ENCODE measurements around the gene HNRNPUL1.
A peak's percentile ranks its signal among the peaks of the same experiment; 100 is the strongest.

HNRNPUL1 gene

GRCh38 chr19:41248895-41249294, 15.3 kb upstream of the HNRNPUL1 start:
- no peak overlapping the region for H3K9ac ChIP-seq (ENCODE audit: low read depth, low read length)
- H3K36me3 ChIP-seq (ENCODE audit: insufficient read depth, low read length) = peaks cover 38% of the 10 kb centered on the region
- no peaks in the 10 kb centered on the region for H3K9me3 ChIP-seq (ENCODE audit: control insufficient read depth, insufficient read depth, low read length)
- no peaks in the 10 kb centered on the region for H3K4me1 ChIP-seq (ENCODE audit: insufficient read depth, low read length)

GRCh38 chr19:41249707-41250423, 14.3 kb upstream of the HNRNPUL1 start:
- Histone ChIP-seq H3K4me1 (ENCODE audit: insufficient read depth, low read length) (no peaks in the 10 kb centered on the region), H3K9me3 (ENCODE audit: control insufficient read depth, insufficient read depth, low read length) (no peaks in the 10 kb centered on the region), H3K9ac (ENCODE audit: low read depth, low read length) (no peak overlapping the region), H3K36me3 (ENCODE audit: insufficient read depth, low read length) (peaks cover 39% of the 10 kb centered on the region)

GRCh38 chr19:41253660-41254059, 10.5 kb upstream of the HNRNPUL1 start:
- Histone ChIP-seq H3K36me3 (ENCODE audit: insufficient read depth, low read length) (peaks cover 58% of the 10 kb centered on the region), H3K4me1 (ENCODE audit: insufficient read depth, low read length) (no peaks in the 10 kb centered on the region), H3K9ac (ENCODE audit: low read depth, low read length) (no peak overlapping the region), H3K9me3 (ENCODE audit: control insufficient read depth, insufficient read depth, low read length) (no peaks in the 10 kb centered on the region)

GRCh38 chr19:41255171-41255570, 9.0 kb upstream of the HNRNPUL1 start:
- H3K36me3 ChIP-seq (ENCODE audit: insufficient read depth, low read length) = peaks cover 55% of the 10 kb centered on the region
- H3K4me1 ChIP-seq (ENCODE audit: insufficient read depth, low read length) = no peaks in the 10 kb centered on the region
- no peak overlapping the region for H3K9ac ChIP-seq (ENCODE audit: low read depth, low read length)
- no peaks in the 10 kb centered on the region for H3K9me3 ChIP-seq (ENCODE audit: control insufficient read depth, insufficient read depth, low read length)

- Histone ChIP-seq H3K4me1 (ENCODE audit: insufficient read depth, low read length) (peaks cover 3% of the 10 kb centered on the region), H3K9me3 (ENCODE audit: control insufficient read depth, insufficient read depth, low read length) (no peaks in the 10 kb centered on the region; the same call in 1 of the 2 replicates), H3K9ac (ENCODE audit: low read depth, low read length) (peak overlapping the region; percentile 89), H3K36me3 (ENCODE audit: insufficient read depth, low read length) (peaks cover 30% of the 10 kb centered on the region)
Measured at GRCh38 chr19:41261474-41262190, 2.5 kb upstream of the HNRNPUL1 start.

- peaks cover 8% of the 10 kb centered on the region for H3K4me1 ChIP-seq (ENCODE audit: insufficient read depth, low read length)
- no peaks in the 10 kb centered on the region; the same call in 1 of the 2 replicates for H3K9me3 ChIP-seq (ENCODE audit: control insufficient read depth, insufficient read depth, low read length)
- peak overlapping the region; percentile 89 for H3K9ac ChIP-seq (ENCODE audit: low read depth, low read length)
- H3K36me3 ChIP-seq (ENCODE audit: insufficient read depth, low read length) = peaks cover 31% of the 10 kb centered on the region
Measured at GRCh38 chr19:41263042-41263849, 926 bp upstream of the HNRNPUL1 start.

- Histone ChIP-seq H3K9me3 (ENCODE audit: control insufficient read depth, insufficient read depth, low read length) (no peaks in the 10 kb centered on the region; the same call in 1 of the 2 replicates), H3K36me3 (ENCODE audit: insufficient read depth, low read length) (peaks cover 34% of the 10 kb centered on the region), H3K4me1 (ENCODE audit: insufficient read depth, low read length) (peaks cover 8% of the 10 kb centered on the region)
Measured at GRCh38 chr19:41264581-41265394, 616 bp downstream of the HNRNPUL1 start.

GRCh38 chr19:41265395-41266153, 1.4 kb downstream of the HNRNPUL1 start:
- H3K9me3 ChIP-seq (ENCODE audit: control insufficient read depth, insufficient read depth, low read length) = no peaks in the 10 kb centered on the region; the same call in 1 of the 2 replicates
- peaks cover 8% of the 10 kb centered on the region for H3K4me1 ChIP-seq (ENCODE audit: insufficient read depth, low read length)
- H3K36me3 ChIP-seq (ENCODE audit: insufficient read depth, low read length) = peaks cover 36% of the 10 kb centered on the region
- peak overlapping the region; percentile 85 for H3K9ac ChIP-seq (ENCODE audit: low read depth, low read length)

More at GRCh38 chr19:41264581-41265394, 616 bp downstream of the HNRNPUL1 start:
- peak overlapping the region; percentile 85 for H3K9ac ChIP-seq (ENCODE audit: low read depth, low read length)

GRCh38 chr19:41269055-41269454, 4.9 kb downstream of the HNRNPUL1 start:
- H3K9ac ChIP-seq (ENCODE audit: low read depth, low read length) = no peak overlapping the region
- H3K36me3 ChIP-seq (ENCODE audit: insufficient read depth, low read length) = peaks cover 70% of the 10 kb centered on the region
- peaks cover 8% of the 10 kb centered on the region for H3K4me1 ChIP-seq (ENCODE audit: insufficient read depth, low read length)
- H3K9me3 ChIP-seq (ENCODE audit: control insufficient read depth, insufficient read depth, low read length) = no peaks in the 10 kb centered on the region; the same call in 1 of the 2 replicates

- H3K4me1 ChIP-seq (ENCODE audit: insufficient read depth, low read length) = peaks cover 8% of the 10 kb centered on the region
- no peaks in the 10 kb centered on the region; the same call in 1 of the 2 replicates for H3K9me3 ChIP-seq (ENCODE audit: control insufficient read depth, insufficient read depth, low read length)
- H3K9ac ChIP-seq (ENCODE audit: low read depth, low read length) = no peak overlapping the region
- H3K36me3 ChIP-seq (ENCODE audit: insufficient read depth, low read length) = peaks cover 75% of the 10 kb centered on the region
Measured at GRCh38 chr19:41269571-41269970, 5.4 kb downstream of the HNRNPUL1 start.

GRCh38 chr19:41273076-41273475, 8.9 kb downstream of the HNRNPUL1 start:
- Histone ChIP-seq H3K4me1 (ENCODE audit: insufficient read depth, low read length) (no peaks in the 10 kb centered on the region), H3K36me3 (ENCODE audit: insufficient read depth, low read length) (peaks cover 88% of the 10 kb centered on the region), H3K9me3 (ENCODE audit: control insufficient read depth, insufficient read depth, low read length) (no peaks in the 10 kb centered on the region), H3K9ac (ENCODE audit: low read depth, low read length) (no peak overlapping the region)

- Histone ChIP-seq H3K4me1 (ENCODE audit: insufficient read depth, low read length) (no peaks in the 10 kb centered on the region), H3K9me3 (ENCODE audit: control insufficient read depth, insufficient read depth, low read length) (no peaks in the 10 kb centered on the region), H3K36me3 (ENCODE audit: insufficient read depth, low read length) (peaks cover 84% of the 10 kb centered on the region), H3K9ac (ENCODE audit: low read depth, low read length) (no peak overlapping the region)
Measured at GRCh38 chr19:41274802-41275201, 10.6 kb downstream of the HNRNPUL1 start.

GRCh38 chr19:41276231-41276630, 12.1 kb downstream of the HNRNPUL1 start:
- H3K9me3 ChIP-seq (ENCODE audit: control insufficient read depth, insufficient read depth, low read length) = no peaks in the 10 kb centered on the region
- peaks cover 86% of the 10 kb centered on the region for H3K36me3 ChIP-seq (ENCODE audit: insufficient read depth, low read length)
- no peak overlapping the region for H3K9ac ChIP-seq (ENCODE audit: low read depth, low read length)
- H3K4me1 ChIP-seq (ENCODE audit: insufficient read depth, low read length) = no peaks in the 10 kb centered on the region
